Testis (tissue), 3 donors: ENCODE results near the gene GGTLC1. TPM values are rescaled to one million over a fixed set of nuclear protein-coding genes. Genes with fewer than 3 reads are reported as not detected.
"Not testable (repeated sequence)": the region's sequence is repeated elsewhere in the genome, so short reads cannot be mapped to it uniquely, and the experiment has no call there.

Experiments used
- DNase-seq: peaks from one replicate; pipeline ENCODE4 v3.0.0-alpha.2; 2019
- H3K27ac ChIP-seq, 2 donors: fragments of 200-600 bp; sonication (generic); one replicate each; pipeline ENCODE4 v1.5.1; 2019
- H3K27me3 ChIP-seq: fragments of 200-600 bp; sonication (generic); one replicate; pipeline ENCODE4 v1.5.1; 2019
- H3K36me3 ChIP-seq: fragments of 200-600 bp; sonication (generic); one replicate; pipeline ENCODE4 v1.5.1; 2017; ENCODE audit warnings: low read depth; ENCODE audit errors: missing control alignments
- H3K4me1 ChIP-seq: fragments of 200-600 bp; sonication (generic); one replicate; pipeline ENCODE4 v1.5.1; 2019
- H3K4me3 ChIP-seq, 2 donors: fragments of 200-600 bp; sonication (generic); one replicate each; pipeline ENCODE4 v1.5.1; 2017 to 2019
- H3K9me3 ChIP-seq: fragments of 200-600 bp; sonication (generic); one replicate; pipeline ENCODE4 v1.5.1; 2017
- CTCF ChIP-seq, 3 experiments: fragments of 450-650 bp in 2 of 3; fragments of 200-600 bp in 1 of 3; sonication (generic) in 1 of 3; IDR thresholded peaks; one replicate each; pipeline ENCODE4 v1.5.1; 2016 to 2019; ENCODE audit warnings: antibody characterized with exemption in 3 of 3, mild to moderate bottlenecking in 2 of 3, moderate library complexity in 1 of 3
- WGBS, 2 donors: methylation state at CpG; one replicate each; pipeline ENCODE4 v1.1.5; 2018; 5-methylcytosine and 5-hydroxymethylcytosine counted together
- intact Hi-C: fragments of 100-400 bp; cut with DNase I; formaldehyde crosslinking; loops from one replicate; pipeline ENCODE4 v1.15.1; 2023; ENCODE audit warnings: low total_unique reads
- polyA plus RNA-seq: library from polyadenylated mRNA; stranded (reverse); fragments of 350-450 nt; fragmentation: Illumina TruSeq; extraction: RNeasy Lipid Tissue Mini Kit (QIAGEN cat#74804); gene quantifications from one replicate; pipeline ENCODE4 v1.2.3, GENCODE V29; 2014; ENCODE audit warnings: low read depth, low replicate concordance; ENCODE audit not compliant: insufficient read depth
- total RNA-seq, 2 donors: library from RNA; depleted of rRNA; stranded (reverse); fragments of >200 nt; gene quantifications; one replicate each; pipeline ENCODE4 v1.2.3, GENCODE V29; 2016

The GGTLC1 gene
- total and polyA plus RNA-seq, 3 donors from 2014 or later, result 6.9 to 20.7 (median 13.4) TPM

DNA sequence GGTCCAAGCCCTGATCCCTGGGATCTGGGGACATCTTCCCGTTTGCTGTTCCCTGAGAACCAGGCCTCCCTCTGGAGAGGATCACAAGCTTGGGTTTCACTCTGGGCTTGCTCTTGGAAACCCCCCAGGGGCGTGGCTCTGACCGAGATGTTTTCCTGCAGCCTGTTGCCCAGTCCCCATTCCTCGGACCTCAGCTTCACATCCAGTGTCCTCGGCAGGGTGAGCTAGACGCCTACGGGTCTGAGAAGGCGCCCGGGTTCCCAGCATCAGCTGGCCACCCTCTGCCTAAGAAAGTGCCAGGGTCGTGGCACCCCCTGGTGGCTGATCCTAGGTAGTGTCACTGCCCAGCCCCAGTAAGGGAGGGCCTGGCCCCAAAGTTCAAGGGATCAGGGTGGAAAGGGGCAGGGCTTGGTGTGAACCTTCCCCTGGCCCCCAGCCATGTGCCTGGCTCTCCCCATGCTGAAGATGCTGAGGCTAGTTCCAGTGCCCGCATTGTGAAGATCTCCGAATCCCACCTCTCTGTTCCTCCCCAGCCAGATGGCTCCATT is 4.0 kb downstream of the GGTLC1 start:
- H3K36me3 ChIP-seq, DNase-seq, H3K27ac ChIP-seq, H3K4me1 ChIP-seq, H3K9me3 ChIP-seq, H3K4me3 ChIP-seq, intact Hi-C loops, H3K27me3 ChIP-seq: not testable (repeated sequence)
- TF ChIP-seq CTCF (IDR thresholded peaks at IDR 0.05), result peak in 1 of 3 experiments; percentile 8
- WGBS, 2 donors, result 80% methylated on average over 8 of the region's 12 CpGs; no CpG with 5 or more reads in 1 of the 2 donors

GRCh38 chr20:23982112-23983018 is 6.2 kb downstream of the GGTLC1 start:
- DNase-seq, H3K4me1 ChIP-seq, H3K4me3 ChIP-seq, H3K36me3 ChIP-seq, H3K27me3 ChIP-seq, H3K27ac ChIP-seq, intact Hi-C loops, H3K9me3 ChIP-seq: not testable (repeated sequence)
- 60 to 82% methylated on average over 2 to 7 of the region's 11 CpGs for WGBS, 2 donors

GRCh38 chr20:23981526-23981925 is 7.1 kb downstream of the GGTLC1 start:
- 80% methylated on average over 4 to 5 of the region's 5 CpGs for WGBS, 2 donors
- H3K4me1 ChIP-seq, H3K27me3 ChIP-seq, intact Hi-C loops, H3K9me3 ChIP-seq, H3K27ac ChIP-seq, H3K36me3 ChIP-seq, H3K4me3 ChIP-seq, DNase-seq: not testable (repeated sequence)

- H3K9me3 ChIP-seq, H3K27ac ChIP-seq, H3K4me3 ChIP-seq, intact Hi-C loops, H3K27me3 ChIP-seq, H3K4me1 ChIP-seq, H3K36me3 ChIP-seq: not testable (repeated sequence)
- peak; percentile 34 for DNase-seq
- 56 to 80% methylated on average over 3 to 11 of the region's 11 CpGs for WGBS, 2 donors
Measured at GRCh38 chr20:23981014-23981413, 7.6 kb downstream of the GGTLC1 start.

DNA sequence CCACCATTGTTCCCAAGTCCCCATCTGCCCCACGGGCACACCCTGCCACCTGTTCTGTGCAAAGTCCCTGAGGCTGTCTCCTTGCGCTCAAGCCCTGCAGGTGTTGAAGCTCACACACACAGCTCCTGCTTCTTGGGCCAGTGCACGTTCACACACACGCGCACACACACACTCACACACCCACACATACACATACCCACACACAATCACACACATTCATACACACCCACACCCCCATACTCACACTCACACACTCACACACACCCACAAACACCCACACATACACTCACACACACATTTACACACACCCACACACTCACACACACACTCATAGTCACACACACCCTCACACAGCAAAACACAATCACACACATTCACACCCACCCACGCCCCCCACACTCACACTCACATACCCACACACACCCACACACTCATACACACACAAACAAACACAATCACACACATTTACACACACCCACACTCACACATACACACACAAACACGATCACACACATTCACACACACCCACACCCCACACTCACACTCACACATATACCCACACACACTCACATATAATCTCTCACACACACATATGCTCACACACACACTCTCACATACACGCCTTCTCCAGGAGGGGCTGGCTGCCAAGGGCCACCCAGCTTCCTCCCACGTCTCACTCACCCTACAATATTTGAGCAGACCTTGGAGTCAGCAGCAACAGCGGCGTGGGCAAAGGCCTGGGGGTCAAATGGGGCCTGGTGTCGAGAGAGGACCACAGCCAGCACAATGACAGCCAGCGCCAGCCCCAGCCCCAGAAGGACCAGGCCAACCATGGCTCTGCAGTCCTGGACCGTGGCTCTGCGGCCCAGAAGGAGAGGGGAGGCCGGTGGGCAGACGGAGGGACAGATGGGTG is 8.4 kb downstream of the GGTLC1 start:
- H3K27me3 ChIP-seq, H3K4me3 ChIP-seq, H3K27ac ChIP-seq, intact Hi-C loops, H3K4me1 ChIP-seq, H3K36me3 ChIP-seq, DNase-seq, H3K9me3 ChIP-seq: not testable (repeated sequence)
- WGBS, 2 donors, result 70 to 76% methylated on average over 12 to 17 of the region's 17 CpGs

- H3K36me3 ChIP-seq, H3K4me3 ChIP-seq, DNase-seq, H3K4me1 ChIP-seq, H3K27me3 ChIP-seq, intact Hi-C loops, H3K27ac ChIP-seq, H3K9me3 ChIP-seq: not testable (repeated sequence)
- WGBS, 2 donors, result 33 to 82% methylated on average over 1 to 6 of the region's 6 CpGs
Measured at GRCh38 chr20:23979380-23979779, 9.2 kb downstream of the GGTLC1 start.

- H3K4me1 ChIP-seq, intact Hi-C loops, H3K36me3 ChIP-seq, DNase-seq, H3K27ac ChIP-seq, H3K4me3 ChIP-seq, H3K27me3 ChIP-seq, H3K9me3 ChIP-seq: not testable (repeated sequence)
- 49 to 71% methylated on average over 4 to 5 of the region's 6 CpGs for WGBS, 2 donors
Measured at GRCh38 chr20:23978457-23978856, 10.1 kb downstream of the GGTLC1 start.
